Activated CD4-positive, alpha-beta T cell treated with anti-CD3 and anti-CD28 coated beads, Interleukin-2, amount 10 ng/mL, durations not matched to agents 7 days and 5 days (primary cell): ENCODE data around the gene GSTM2. TPM values are rescaled to one million over a fixed set of nuclear protein-coding genes. Genes with fewer than 3 reads are reported as not detected.

Experiments used
- CTCF ChIA-PET: fragments of 350-600 bp; sonication (Branson Sonifier 250); formaldehyde crosslinking; loops from one replicate; lab custom pipeline; 2021; ENCODE audit warnings: antibody characterized with exemption; lab: Charles Lee
- POLR2A ChIA-PET: fragments of 350-600 bp; sonication (Branson Sonifier 250); formaldehyde crosslinking; loops from one replicate; lab custom pipeline; 2021; ENCODE audit warnings: antibody characterized with exemption; lab: Charles Lee
- DNase-seq: peaks from one replicate; pipeline ENCODE4 v3.0.0-alpha.2; 2020
- H3K27ac Mint-ChIP-seq: one replicate; pipeline ENCODE4 v1.8.0; 2021; ENCODE audit warnings: mild to moderate bottlenecking, moderate library complexity, mixed read lengths
- H3K27me3 Mint-ChIP-seq: one replicate; pipeline ENCODE4 v1.8.0; 2021; ENCODE audit warnings: mixed read lengths
- H3K36me3 Mint-ChIP-seq: one replicate; pipeline ENCODE4 v1.8.0; 2021; ENCODE audit warnings: low read depth, mixed read lengths
- H3K4me1 Mint-ChIP-seq: one replicate; pipeline ENCODE4 v1.8.0; 2021; ENCODE audit warnings: mixed read lengths
- H3K4me3 Mint-ChIP-seq: one replicate; pipeline ENCODE4 v1.8.0; 2021; ENCODE audit warnings: mild to moderate bottlenecking, moderate library complexity, mixed read lengths
- H3K9me3 Mint-ChIP-seq: one replicate; pipeline ENCODE4 v1.8.0; 2021; ENCODE audit warnings: mixed read lengths
- total RNA-seq, 2 experiments: library from RNA; stranded (reverse); gene quantifications; one replicate each; pipeline ENCODE4 v1.2.3, GENCODE V29; 2021

Gene GSTM2
- total RNA-seq, 2 experiments from 2014 or later: 33.4 to 33.5 TPM

DNA sequence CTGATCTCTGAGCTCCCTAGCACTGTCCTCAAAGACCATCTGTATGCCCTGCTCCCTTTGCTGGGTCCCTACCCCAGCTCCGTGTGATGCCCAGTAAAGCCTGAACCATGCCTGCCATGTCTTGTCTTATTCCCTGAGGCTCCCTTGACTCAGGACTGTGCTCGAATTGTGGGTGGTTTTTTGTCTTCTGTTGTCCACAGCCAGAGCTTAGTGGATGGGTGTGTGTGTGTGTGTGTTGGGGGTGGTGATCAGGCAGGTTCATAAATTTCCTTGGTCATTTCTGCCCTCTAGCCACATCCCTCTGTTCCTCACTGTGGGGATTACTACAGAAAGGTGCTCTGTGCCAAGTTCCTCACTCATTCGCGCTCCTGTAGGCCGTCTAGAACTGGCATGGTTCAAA lies 49.9 kb downstream of the GSTM2 start:
- Mint-ChIP-seq H3K4me3 (no peak overlapping the region), H3K9me3 (no peaks in the 10 kb centered on the region), H3K27ac (no peak overlapping the region), H3K36me3 (no peaks in the 10 kb centered on the region), H3K27me3 (peaks cover 10% of the 10 kb centered on the region), H3K4me1 (peaks cover 4% of the 10 kb centered on the region)
- CTCF ChIA-PET: interaction anchor here (0.6 to 1.6 kb wide), 2 partner anchors 11 to 1273 kb away, joined by 5 to 7 read pairs; no protein-coding TSS in a partner anchor
- POLR2A ChIA-PET: no interaction called here
- DNase-seq: no peak

DNA sequence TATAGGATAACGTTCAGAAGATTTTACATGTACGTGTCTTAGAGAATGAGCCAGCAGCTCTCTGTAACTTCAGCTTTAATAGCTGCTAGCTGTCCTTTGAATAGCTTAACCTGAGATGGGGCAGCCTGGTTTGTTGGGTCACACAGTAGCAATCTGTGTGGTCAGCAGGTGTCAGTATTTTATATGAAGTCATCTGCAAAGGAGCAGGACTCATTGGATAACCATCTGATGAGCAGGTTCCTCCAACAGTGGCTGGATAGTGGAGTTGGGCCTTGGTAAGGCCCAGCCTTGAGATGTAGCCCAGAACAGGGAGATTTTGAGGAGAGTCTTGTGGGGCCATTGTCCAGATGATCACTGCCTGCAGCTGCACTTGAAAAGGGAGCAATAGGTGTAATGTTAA lies 50.6 kb downstream of the GSTM2 start:
- peaks cover 4% of the 10 kb centered on the region for H3K4me1 Mint-ChIP-seq
- H3K9me3 Mint-ChIP-seq: no peaks in the 10 kb centered on the region
- ChIA-PET POLR2A (no interaction called here), CTCF (interaction anchor here (1.6 kb wide), 1 partner anchor 10 kb away, joined by 7 read pairs; no protein-coding TSS in a partner anchor)
- no peaks in the 10 kb centered on the region for H3K36me3 Mint-ChIP-seq
- no peak for DNase-seq
- H3K4me3 Mint-ChIP-seq: no peak overlapping the region
- H3K27ac Mint-ChIP-seq: no peak overlapping the region
- H3K27me3 Mint-ChIP-seq: peaks cover 8% of the 10 kb centered on the region

DNA sequence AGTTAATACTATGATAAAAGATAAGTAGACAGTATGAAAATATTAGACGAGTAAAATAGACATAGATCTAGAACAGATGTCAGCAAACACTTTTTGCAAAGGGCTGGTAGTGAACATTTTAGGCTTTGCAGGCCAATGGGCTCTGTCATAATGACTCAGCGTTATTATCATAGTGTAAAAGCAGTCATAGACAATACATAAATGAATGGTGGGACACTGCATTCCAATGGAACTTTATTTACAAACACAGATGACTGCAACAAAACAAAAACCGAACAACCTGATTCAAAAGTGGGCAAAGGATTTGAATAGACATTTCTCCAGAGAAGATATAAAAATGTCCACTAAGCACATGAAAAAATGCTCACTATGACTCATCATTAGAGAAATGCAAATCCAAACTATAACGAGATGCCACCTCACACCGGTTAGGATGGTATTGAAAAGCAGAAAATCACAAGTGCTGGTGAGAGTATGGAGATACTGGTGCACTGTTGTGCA lies 51.5 kb downstream of the GSTM2 start:
- Mint-ChIP-seq H3K27ac (no peak overlapping the region), H3K4me1 (peaks cover 4% of the 10 kb centered on the region), H3K36me3 (no peaks in the 10 kb centered on the region), H3K4me3 (no peak overlapping the region), H3K27me3 (peaks cover 8% of the 10 kb centered on the region), H3K9me3 (no peaks in the 10 kb centered on the region)
- ChIA-PET POLR2A (no interaction called here), CTCF (no interaction called here)
- no peak for DNase-seq

DNA sequence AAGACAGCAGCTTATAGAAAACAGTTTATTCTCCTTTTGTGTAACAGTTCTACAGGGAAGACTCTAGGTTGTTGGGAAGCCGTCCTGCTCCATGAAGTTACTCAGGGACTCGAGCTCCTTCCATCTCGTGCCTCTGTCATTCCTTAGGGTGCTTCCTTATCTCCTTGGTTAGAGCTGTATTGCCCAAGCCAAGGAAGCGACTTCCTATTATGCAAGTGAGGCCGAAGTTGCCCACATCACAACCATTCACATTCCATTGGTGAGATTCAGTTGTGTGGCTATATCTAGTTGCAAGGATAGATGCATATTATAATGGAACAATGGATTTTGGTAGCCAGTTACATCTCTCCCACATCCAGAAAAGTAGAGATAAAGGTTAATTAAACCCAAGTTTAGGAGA lies 53.2 kb downstream of the GSTM2 start:
- POLR2A ChIA-PET: no interaction called here
- H3K27ac Mint-ChIP-seq: no peak overlapping the region
- CTCF ChIA-PET: interaction anchor here (0.9 to 1.5 kb wide), 4 partner anchors 30 to 81 kb away, joined by 3 to 4 read pairs (median 4); no protein-coding TSS in a partner anchor
- peaks cover 6% of the 10 kb centered on the region for H3K27me3 Mint-ChIP-seq
- H3K4me3 Mint-ChIP-seq: no peak overlapping the region
- H3K9me3 Mint-ChIP-seq: no peaks in the 10 kb centered on the region
- no peaks in the 10 kb centered on the region for H3K36me3 Mint-ChIP-seq
- H3K4me1 Mint-ChIP-seq: peaks cover 4% of the 10 kb centered on the region
- no peak for DNase-seq

DNA sequence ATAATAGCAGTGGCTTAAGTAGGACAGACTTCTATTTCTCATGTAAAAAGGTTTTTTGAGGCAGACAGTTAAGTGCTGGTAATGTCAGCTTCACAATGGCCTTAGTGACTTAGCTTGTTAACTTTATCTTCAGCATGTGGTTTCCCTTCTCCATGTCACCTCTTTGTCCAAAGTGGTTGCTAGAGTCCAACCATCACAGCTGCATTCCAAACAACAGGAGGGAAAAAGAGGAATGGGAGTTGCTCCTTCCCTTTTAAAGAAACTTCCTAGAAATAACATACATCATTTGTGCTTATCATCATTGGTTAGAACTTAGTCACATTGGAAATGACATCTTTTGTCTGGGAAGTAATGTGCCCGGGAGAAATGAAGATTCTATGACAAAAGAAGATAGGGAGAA lies 54.1 kb downstream of the GSTM2 start:
- no peak for DNase-seq
- no peak overlapping the region for H3K27ac Mint-ChIP-seq
- POLR2A ChIA-PET: no interaction called here
- H3K9me3 Mint-ChIP-seq: no peaks in the 10 kb centered on the region
- H3K36me3 Mint-ChIP-seq: no peaks in the 10 kb centered on the region
- peaks cover 4% of the 10 kb centered on the region for H3K4me1 Mint-ChIP-seq
- no peak overlapping the region for H3K4me3 Mint-ChIP-seq
- H3K27me3 Mint-ChIP-seq: peaks cover 6% of the 10 kb centered on the region
- CTCF ChIA-PET: interaction anchor here (0.7 to 1.5 kb wide), 3 partner anchors 33 to 102 kb away, joined by 3 to 4 read pairs (median 4); no protein-coding TSS in a partner anchor

DNA sequence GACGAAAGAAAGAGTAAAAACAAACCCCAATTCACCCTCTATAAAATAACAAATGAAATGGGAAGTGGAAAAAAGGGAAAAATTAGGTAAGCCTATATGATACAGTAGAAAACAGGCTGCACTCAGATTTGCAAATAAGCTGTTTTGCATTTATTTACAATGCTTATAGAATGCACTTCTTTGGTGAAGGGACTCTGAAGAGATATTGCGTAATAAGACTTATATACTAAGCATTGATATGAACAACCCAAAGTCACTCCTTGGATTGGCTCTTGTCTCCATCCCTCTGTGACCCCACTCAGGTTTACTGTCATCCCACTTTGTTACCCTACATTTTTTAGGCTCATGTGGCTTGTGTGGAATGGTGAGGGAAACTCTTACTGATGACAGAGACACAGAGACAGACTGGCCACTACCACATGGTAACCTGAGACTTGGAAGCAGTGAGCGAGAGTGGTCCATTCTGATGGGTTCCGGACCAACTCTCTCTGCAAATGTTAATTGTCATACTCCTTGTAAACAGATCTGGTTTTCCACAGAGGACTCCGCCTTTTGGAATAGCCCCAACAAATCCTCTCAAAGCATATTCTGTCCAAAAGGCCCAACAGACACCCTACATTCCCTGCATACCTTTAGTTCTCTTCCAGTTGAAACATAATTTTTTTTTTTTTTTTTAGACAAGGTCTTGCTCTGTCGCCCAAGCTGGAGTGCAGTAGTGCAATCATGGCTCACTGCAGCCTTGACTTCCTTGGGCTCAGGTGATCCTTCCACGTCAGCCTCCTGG lies 55.2 kb downstream of the GSTM2 start:
- no peak overlapping the region for H3K27ac Mint-ChIP-seq
- POLR2A ChIA-PET: no interaction called here
- CTCF ChIA-PET: interaction anchor here (0.7 kb wide), 1 partner anchor 100 kb away, joined by 3 read pairs; no protein-coding TSS in a partner anchor

More for the DNA sequence above, 55.2 kb downstream of the GSTM2 start:
- Mint-ChIP-seq H3K4me1 (peaks cover 4% of the 10 kb centered on the region), H3K36me3 (no peaks in the 10 kb centered on the region), H3K9me3 (no peaks in the 10 kb centered on the region), H3K27me3 (peaks cover 6% of the 10 kb centered on the region), H3K4me3 (no peak overlapping the region)
- DNase-seq: no peak

Other genes with a start within 250 kb of the GSTM2 start
- gene PSMA5, start 241.6 kb upstream of the GSTM2 start, total RNA-seq: 100 to 1,000 TPM; 157 to 174 TPM
- not detected for gene SYPL2, start 201.5 kb upstream of the GSTM2 start, total RNA-seq
- 10 to 100 TPM; 12.4 to 14.0 TPM for gene ATXN7L2, start 184.2 kb upstream of the GSTM2 start, total RNA-seq
- gene CYB561D1, start 174.0 kb upstream of the GSTM2 start, total RNA-seq: 10 to 100 TPM; 25.3 to 29.7 TPM
- 1 to 10 TPM; 5.8 to 7.6 TPM for gene AMIGO1, start 158.3 kb upstream of the GSTM2 start, total RNA-seq
- under 1 TPM; 0.45 to 0.52 TPM for gene GPR61, start 128.2 kb upstream of the GSTM2 start, total RNA-seq
- gene GNAI3, start 119.4 kb upstream of the GSTM2 start, total RNA-seq: 1 to 10 TPM; 8.8 to 9.7 TPM
- gene GNAT2, start 48.4 kb upstream of the GSTM2 start, total RNA-seq: not detected
- 100 to 1,000 TPM; 116 to 120 TPM for gene AMPD2, start 48.2 kb upstream of the GSTM2 start, total RNA-seq
- 10 to 100 TPM; 34.3 to 36.3 TPM for gene GSTM4, start 12.0 kb upstream of the GSTM2 start, total RNA-seq
- gene GSTM1, start 19.8 kb downstream of the GSTM2 start, total RNA-seq: 10 to 100 TPM; 68.4 to 77.2 TPM
- gene GSTM5, start 44.2 kb downstream of the GSTM2 start, total RNA-seq: under 1 TPM in 1 of 2 experiments, not detected in 1; 0.17 TPM
- gene GSTM3, start 73.0 kb downstream of the GSTM2 start, total RNA-seq: 1 to 10 TPM; 6.3 to 8.2 TPM
- gene EPS8L3, start 95.9 kb downstream of the GSTM2 start, total RNA-seq: not detected
- 10 to 100 TPM; 39.5 to 42.4 TPM for gene CSF1, start 242.8 kb downstream of the GSTM2 start, total RNA-seq